Thyroid gland (tissue), 4 donors: ENCODE measurements around the gene ZNF594.
A peak's percentile ranks its signal among the peaks of the same experiment; 100 is the strongest.

ENCODE experiments used
- CTCF ChIP-seq, 6 experiments: fragments of 200-600 bp in 3 of 6; fragments of 450-650 bp in 3 of 6; sonication (generic) in 3 of 6; IDR thresholded peaks; one replicate each; pipeline ENCODE4 v1.5.1; 2016 to 2019; ENCODE audit warnings: antibody characterized with exemption in 6 of 6, mild to moderate bottlenecking in 2 of 6, inconsistent platforms in 1 of 6, moderate library complexity in 1 of 6
- POLR2A ChIP-seq, 2 donors: fragments of 450-650 bp; IDR thresholded peaks; one replicate each; pipeline ENCODE4 v1.6.1; 2017; ENCODE audit warnings: antibody characterized with exemption in 2 of 2, mild to moderate bottlenecking in 2 of 2, moderate library complexity in 1 of 2

GRCh38 chr17:5191541-5192417 lies at the start of gene ZNF594:
- TF ChIP-seq CTCF (IDR thresholded peaks at IDR 0.05) (peak in 5 of 6 experiments; percentile 22 to 85 (median 69)), POLR2A (IDR thresholded peaks at IDR 0.05) (peak in 1 of 2 donors; percentile 70)
